ENCODE results near the gene TRIP11. TPM values are rescaled to one million over a fixed set of nuclear protein-coding genes. Genes with fewer than 3 reads are reported as not detected.

TRIP11 gene
- total RNA-seq, 1 experiment from 2014 or later, result 43.4 TPM

DNA sequence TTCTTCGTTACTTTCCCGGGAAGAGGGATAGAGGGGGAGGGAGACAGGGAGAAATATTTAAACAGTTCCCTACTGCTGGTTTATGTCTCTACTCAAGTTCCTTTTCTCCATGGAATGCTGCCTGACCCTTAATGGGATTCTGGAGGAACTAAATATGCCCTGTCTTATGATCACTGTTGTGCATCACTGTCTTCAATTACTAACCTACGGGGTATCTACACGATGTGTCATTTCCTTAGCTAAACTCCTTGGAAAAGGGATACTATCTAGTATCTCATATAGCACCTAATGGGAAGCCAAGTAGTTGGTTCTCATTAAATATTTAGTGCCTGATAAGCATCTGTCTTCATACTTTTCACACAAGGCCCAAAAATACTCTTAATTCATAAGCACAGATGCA lies 54.9 kb downstream of the TRIP11 start:
- ChIA-PET POLR2A (no interaction called here), CTCF (no interaction called here)
- no peak for DNase-seq
- H3K4me3 Mint-ChIP-seq (ENCODE audit: unreplicated experiment), result no peak overlapping the region
- Histone ChIP-seq H3K4me1 (no peaks in the 10 kb centered on the region), H3K9me3 (no peaks in the 10 kb centered on the region), H3K36me3 (ENCODE audit: control insufficient read depth, insufficient read depth, low read length) (no peaks in the 10 kb centered on the region), H3K27me3 (replicated peaks; ENCODE audit: control insufficient read depth, insufficient read depth, low read length) (no peaks in the 10 kb centered on the region), H3K4me3 (ENCODE audit: low read depth, low read length) (no peak overlapping the region)
- intact Hi-C loops (cut with micrococcal nuclease; ENCODE audit: unreplicated experiment), result no loop called here
- H3K4me1 Mint-ChIP-seq (ENCODE audit: low read depth, unreplicated experiment), result no peaks in the 10 kb centered on the region
- H3K9me3 Mint-ChIP-seq (ENCODE audit: unreplicated experiment), result no peaks in the 10 kb centered on the region
- BruUV-seq (replicated peaks), result no TSS peak
- H3K36me3 Mint-ChIP-seq (ENCODE audit: insufficient read depth, unreplicated experiment), result peaks cover 35% of the 10 kb centered on the region
- no peak for TF ChIP-seq CTCF (IDR thresholded peaks at IDR 0.05; ENCODE audit: insufficient read depth in 1 of 2, low read depth in 1 of 2, low read length in 1 of 2, severe bottlenecking in 1 of 2, unreplicated experiment in 1 of 2)
- H3K27ac Mint-ChIP-seq (ENCODE audit: unreplicated experiment), result no peak overlapping the region
- H3K27me3 Mint-ChIP-seq (ENCODE audit: insufficient read depth, unreplicated experiment), result no peaks in the 10 kb centered on the region

DNA sequence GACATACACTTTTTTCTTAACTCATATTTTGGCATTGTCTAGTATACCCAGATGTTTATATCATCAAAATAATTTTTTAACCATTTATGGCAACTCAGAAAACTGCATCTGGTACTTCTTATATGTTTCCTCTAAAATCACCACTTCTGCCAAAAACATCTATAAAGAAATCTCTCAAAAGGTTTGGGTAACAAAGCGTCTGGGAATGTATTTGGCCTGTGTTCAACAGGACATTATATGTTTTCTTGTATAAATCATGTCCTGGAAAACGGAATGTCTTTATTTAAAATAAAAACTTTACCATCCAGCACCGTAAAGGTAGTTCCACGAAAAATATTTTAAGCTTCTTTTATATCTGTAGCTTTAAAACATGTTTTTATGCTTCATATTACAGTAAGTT lies 56.3 kb downstream of the TRIP11 start:
- no peaks in the 10 kb centered on the region for H3K36me3 ChIP-seq (ENCODE audit: control insufficient read depth, insufficient read depth, low read length)
- Mint-ChIP-seq H3K9me3 (ENCODE audit: unreplicated experiment) (no peaks in the 10 kb centered on the region), H3K4me1 (ENCODE audit: low read depth, unreplicated experiment) (no peaks in the 10 kb centered on the region), H3K27ac (ENCODE audit: unreplicated experiment) (no peak overlapping the region), H3K4me3 (ENCODE audit: unreplicated experiment) (no peak overlapping the region), H3K27me3 (ENCODE audit: insufficient read depth, unreplicated experiment) (no peaks in the 10 kb centered on the region), H3K36me3 (ENCODE audit: insufficient read depth, unreplicated experiment) (peaks cover 27% of the 10 kb centered on the region)
- ChIA-PET POLR2A (no interaction called here), CTCF (interaction anchor here (0.5 to 0.6 kb wide), 2 partner anchors 13 to 785 kb away, joined by 3 read pairs; no protein-coding TSS in a partner anchor)
- intact Hi-C loops (cut with micrococcal nuclease; ENCODE audit: unreplicated experiment), result no loop called here
- H3K4me3 ChIP-seq (ENCODE audit: low read depth, low read length), result no peak overlapping the region
- H3K27me3 ChIP-seq (replicated peaks; ENCODE audit: control insufficient read depth, insufficient read depth, low read length), result no peaks in the 10 kb centered on the region
- H3K4me1 ChIP-seq, result no peaks in the 10 kb centered on the region
- BruUV-seq (replicated peaks), result no TSS peak
- TF ChIP-seq CTCF (IDR thresholded peaks at IDR 0.05; ENCODE audit: insufficient read depth in 1 of 2, low read depth in 1 of 2, low read length in 1 of 2, severe bottlenecking in 1 of 2, unreplicated experiment in 1 of 2), result no peak
- no peak for DNase-seq
- no peaks in the 10 kb centered on the region for H3K9me3 ChIP-seq

DNA sequence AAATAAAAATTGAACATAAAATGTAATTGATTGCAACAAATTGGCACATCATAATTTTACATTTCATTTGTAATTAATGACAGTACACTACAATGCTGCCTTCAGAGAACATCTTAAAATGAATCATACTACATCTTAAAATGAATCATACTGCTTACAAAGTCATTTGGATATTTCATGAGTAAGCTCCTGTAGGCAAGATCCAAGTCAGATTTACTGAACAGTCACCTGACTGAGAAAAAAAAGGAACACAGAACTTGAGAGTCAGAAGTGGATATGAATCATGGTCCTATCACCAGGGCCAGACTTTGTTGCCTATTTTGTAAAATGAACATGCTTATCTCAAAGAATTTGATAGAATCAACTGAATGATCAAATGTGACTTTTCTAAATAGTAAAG lies 59.7 kb downstream of the TRIP11 start:
- ChIA-PET CTCF (no interaction called here), POLR2A (no interaction called here)
- intact Hi-C loops (cut with micrococcal nuclease; ENCODE audit: unreplicated experiment), result no loop called here
- no peak overlapping the region for H3K4me3 ChIP-seq (ENCODE audit: low read depth, low read length)
- no peaks in the 10 kb centered on the region for H3K27me3 Mint-ChIP-seq (ENCODE audit: insufficient read depth, unreplicated experiment)
- H3K27ac Mint-ChIP-seq (ENCODE audit: unreplicated experiment), result no peak overlapping the region
- no peak overlapping the region for H3K4me3 Mint-ChIP-seq (ENCODE audit: unreplicated experiment)
- no peaks in the 10 kb centered on the region for H3K9me3 ChIP-seq
- no TSS peak for BruUV-seq (replicated peaks)
- H3K36me3 Mint-ChIP-seq (ENCODE audit: insufficient read depth, unreplicated experiment), result peaks cover 18% of the 10 kb centered on the region
- TF ChIP-seq CTCF (IDR thresholded peaks at IDR 0.05; ENCODE audit: insufficient read depth in 1 of 2, low read depth in 1 of 2, low read length in 1 of 2, severe bottlenecking in 1 of 2, unreplicated experiment in 1 of 2), result no peak
- DNase-seq, result no peak
- H3K27me3 ChIP-seq (replicated peaks; ENCODE audit: control insufficient read depth, insufficient read depth, low read length), result no peaks in the 10 kb centered on the region
- H3K4me1 Mint-ChIP-seq (ENCODE audit: low read depth, unreplicated experiment), result no peaks in the 10 kb centered on the region
- H3K36me3 ChIP-seq (ENCODE audit: control insufficient read depth, insufficient read depth, low read length), result no peaks in the 10 kb centered on the region
- no peaks in the 10 kb centered on the region for H3K4me1 ChIP-seq
- no peaks in the 10 kb centered on the region for H3K9me3 Mint-ChIP-seq (ENCODE audit: unreplicated experiment)
